Tibial nerve (tissue), 3 donors: ENCODE results near the gene RAB11FIP4.

Experiments used
- POLR2A ChIP-seq, 2 donors: fragments of 450-650 bp; IDR thresholded peaks; one replicate each; pipeline ENCODE4 v1.6.1; 2017; ENCODE audit warnings: antibody characterized with exemption in 2 of 2, mild to moderate bottlenecking in 2 of 2, moderate library complexity in 2 of 2
- TF ChIP-seq, protein P1 (sequence below), 5 experiments: fragments of 200-600 bp in 3 of 5; fragments of 450-650 bp in 2 of 5; sonication (generic) in 3 of 5; IDR thresholded peaks; one replicate each; pipeline ENCODE4 v1.5.1; 2016 to 2019; ENCODE audit warnings: antibody characterized with exemption in 5 of 5, mild to moderate bottlenecking in 3 of 5, moderate library complexity in 2 of 5

DNA sequence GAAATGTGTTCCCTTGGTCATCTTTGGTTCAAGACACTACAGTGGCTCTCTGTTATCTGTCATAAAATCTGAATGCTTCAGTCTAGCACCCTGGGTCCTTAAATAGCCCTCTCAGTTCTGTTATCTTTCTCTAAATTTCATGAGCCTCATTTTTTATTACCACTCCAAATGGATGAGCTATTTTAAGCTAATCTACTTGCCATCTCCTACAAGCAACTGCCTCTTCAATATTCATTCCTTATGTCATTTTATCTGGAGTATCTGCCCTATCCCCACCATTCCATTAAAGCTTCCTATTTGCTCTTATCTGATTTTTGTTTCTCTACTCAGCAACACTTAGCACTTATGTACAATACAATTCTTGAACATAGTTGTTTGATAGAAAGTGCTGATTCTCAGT, 42.0 kb upstream of the RAB11FIP4 start:
- TF ChIP-seq, protein P1, sequence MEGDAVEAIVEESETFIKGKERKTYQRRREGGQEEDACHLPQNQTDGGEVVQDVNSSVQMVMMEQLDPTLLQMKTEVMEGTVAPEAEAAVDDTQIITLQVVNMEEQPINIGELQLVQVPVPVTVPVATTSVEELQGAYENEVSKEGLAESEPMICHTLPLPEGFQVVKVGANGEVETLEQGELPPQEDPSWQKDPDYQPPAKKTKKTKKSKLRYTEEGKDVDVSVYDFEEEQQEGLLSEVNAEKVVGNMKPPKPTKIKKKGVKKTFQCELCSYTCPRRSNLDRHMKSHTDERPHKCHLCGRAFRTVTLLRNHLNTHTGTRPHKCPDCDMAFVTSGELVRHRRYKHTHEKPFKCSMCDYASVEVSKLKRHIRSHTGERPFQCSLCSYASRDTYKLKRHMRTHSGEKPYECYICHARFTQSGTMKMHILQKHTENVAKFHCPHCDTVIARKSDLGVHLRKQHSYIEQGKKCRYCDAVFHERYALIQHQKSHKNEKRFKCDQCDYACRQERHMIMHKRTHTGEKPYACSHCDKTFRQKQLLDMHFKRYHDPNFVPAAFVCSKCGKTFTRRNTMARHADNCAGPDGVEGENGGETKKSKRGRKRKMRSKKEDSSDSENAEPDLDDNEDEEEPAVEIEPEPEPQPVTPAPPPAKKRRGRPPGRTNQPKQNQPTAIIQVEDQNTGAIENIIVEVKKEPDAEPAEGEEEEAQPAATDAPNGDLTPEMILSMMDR (IDR thresholded peaks at IDR 0.05): no peak
- no peak for TF ChIP-seq POLR2A (IDR thresholded peaks at IDR 0.05)
